HepG2 (cell line): Measurements from ENCODE around the gene CALR. TPM values are rescaled to one million over a fixed set of nuclear protein-coding genes. Genes with fewer than 3 reads are reported as not detected.
A peak's percentile ranks its signal among the peaks of the same experiment; 100 is the strongest.

ENCODE experiments used
- DZIP1 ChIP-seq: sonication (generic); formaldehyde crosslinking; IDR thresholded peaks from 2 replicates; pipeline ENCODE4 v1.5.0; 2020; ENCODE audit warnings: mild to moderate bottlenecking, missing genetic modification reagents
- HES4 ChIP-seq: sonication (generic); formaldehyde crosslinking; IDR thresholded peaks from 2 replicates; pipeline ENCODE4 v1.9.0; 2021; ENCODE audit warnings: mild to moderate bottlenecking, missing genetic modification reagents, borderline replicate concordance
- ISX ChIP-seq: sonication (generic); formaldehyde crosslinking; conservative IDR thresholded peaks from 2 replicates; pipeline ENCODE4 v1.5.0; 2020; ENCODE audit warnings: missing genetic modification reagents
- KDM3A ChIP-seq: IDR thresholded peaks from 2 replicates; pipeline ENCODE4 v1.6.1; 2018; ENCODE audit warnings: low read depth, missing compliant biosample characterization
- MBNL3 ChIP-seq: fragments of 250-450 bp; sonication (Bioruptor Pico); conservative IDR thresholded peaks from 2 replicates; pipeline ENCODE4 v1.8.0; 2022; ENCODE audit warnings: mild to moderate bottlenecking, inconsistent platforms
- MTF2 ChIP-seq: sonication (generic); formaldehyde crosslinking; IDR thresholded peaks from 2 replicates; pipeline ENCODE4 v1.5.0; 2020; ENCODE audit warnings: missing genetic modification reagents, borderline replicate concordance
- SALL2 ChIP-seq: sonication (generic); formaldehyde crosslinking; IDR thresholded peaks from 2 replicates; pipeline ENCODE4 v1.8.1; 2023; ENCODE audit warnings: mild to moderate bottlenecking, missing genetic modification reagents, inconsistent platforms
- SNAPC5 ChIP-seq: sonication (generic); formaldehyde crosslinking; IDR thresholded peaks from 2 replicates; pipeline ENCODE4 v1.8.1; 2023; ENCODE audit warnings: mild to moderate bottlenecking, missing genetic modification reagents, borderline replicate concordance
- SP140L ChIP-seq: sonication (generic); formaldehyde crosslinking; IDR thresholded peaks from 2 replicates; pipeline ENCODE4 v1.4.0; 2020; ENCODE audit warnings: missing genetic modification reagents, borderline replicate concordance
- SRSF4 ChIP-seq: fragments of 200-400 bp; formaldehyde crosslinking; IDR thresholded peaks from one replicate; pipeline ENCODE4 v1.6.1; 2018; ENCODE audit warnings: mild to moderate bottlenecking, low read depth, low read length, moderate library complexity; ENCODE audit not compliant: poor library complexity, severe bottlenecking
- THAP8 ChIP-seq: sonication (generic); formaldehyde crosslinking; IDR thresholded peaks from 2 replicates; pipeline ENCODE4 v1.5.1; 2020; ENCODE audit warnings: missing genetic modification reagents, mild to moderate bottlenecking, borderline replicate concordance
- TOPORS ChIP-seq: sonication (generic); formaldehyde crosslinking; IDR thresholded peaks from 2 replicates; pipeline ENCODE4 v1.8.0; 2023; ENCODE audit warnings: mild to moderate bottlenecking, missing genetic modification reagents
- USF2 ChIP-seq, 2 experiments: sonication (generic) in 1 of 2; formaldehyde crosslinking in 1 of 2; IDR thresholded peaks; 2 replicates each; pipeline versions ENCODE4 v1.5.1 to v1.6.1; 2011 to 2020; ENCODE audit warnings: borderline replicate concordance in 1 of 2, low read depth in 1 of 2, low read length in 1 of 2, mild to moderate bottlenecking in 1 of 2, missing genetic modification reagents in 1 of 2, moderate library complexity in 1 of 2
- ZBTB21 ChIP-seq: sonication (generic); formaldehyde crosslinking; IDR thresholded peaks from 2 replicates; pipeline ENCODE4 v1.4.0; 2020; ENCODE audit warnings: missing genetic modification reagents
- ZBTB49 ChIP-seq: sonication (generic); formaldehyde crosslinking; IDR thresholded peaks from 2 replicates; pipeline ENCODE4 v1.4.0; 2020; ENCODE audit warnings: missing genetic modification reagents, borderline replicate concordance
- ZNF274 ChIP-seq: sonication (generic); formaldehyde crosslinking; IDR thresholded peaks from 2 replicates; pipeline ENCODE4 v1.5.1; 2020; ENCODE audit warnings: mild to moderate bottlenecking, missing genetic modification reagents
- ZNF354B ChIP-seq: sonication (generic); formaldehyde crosslinking; IDR thresholded peaks from 2 replicates; pipeline ENCODE4 v1.8.0; 2022; ENCODE audit warnings: mild to moderate bottlenecking, missing genetic modification reagents
- ZNF496 ChIP-seq: sonication (generic); formaldehyde crosslinking; IDR thresholded peaks from 2 replicates; pipeline ENCODE4 v1.8.1; 2023; ENCODE audit warnings: mild to moderate bottlenecking, moderate library complexity, missing genetic modification reagents; ENCODE audit not compliant: insufficient replicate concordance
- ZNF746 ChIP-seq: sonication (generic); formaldehyde crosslinking; IDR thresholded peaks from 2 replicates; pipeline ENCODE4 v1.8.0; 2022; ENCODE audit warnings: mild to moderate bottlenecking, missing genetic modification reagents
- ZNF777 ChIP-seq: sonication (generic); formaldehyde crosslinking; IDR thresholded peaks from 2 replicates; pipeline ENCODE4 v1.4.0; 2020; ENCODE audit warnings: missing genetic modification reagents
- polyA plus RNA-seq, 8 experiments: library from polyadenylated mRNA; depleted of rRNA in 3 of 8; stranded (reverse) in 7 of 8; unstranded in 1 of 8; fragments of >200 nt; fragmentation: Illumina TruSeq in 4 of 8; extraction: Trizol in 4 of 8; gene quantifications; 2 replicates each; pipeline versions ENCODE4 v1.2.1 to v1.2.3, GENCODE V29; 2011 to 2016; ENCODE audit warnings: low read depth in 4 of 8, missing spikeins in 1 of 8, mixed read lengths in 1 of 8; ENCODE audit not compliant: insufficient read depth in 1 of 8
- total RNA-seq, 5 experiments: library from RNA; depleted of rRNA; stranded (reverse); fragments of >200 nt; fragmentation: Illumina TruSeq; extraction: Trizol; gene quantifications; 2 replicates each; pipeline ENCODE4 v1.2.3, GENCODE V29; 2016; ENCODE audit warnings: low read depth in 1 of 5

The CALR gene
- total and polyA plus RNA-seq, 2 of the 13 experiments (the other 11 are each of a cell fraction or from before 2014, with no cell fraction given): 898 to 934 TPM

- TF ChIP-seq ZNF496 (CRISPR knock-in tag) (no peak), MBNL3 (CRISPR knock-in tag) (no peak), HES4 (CRISPR knock-in tag) (0 out of 2 replicates have a peak, but pooled peaks have one; percentile 37), SP140L (CRISPR knock-in tag) (peak; percentile 80; the same call in 1 of the 2 replicates), THAP8 (no peak), DZIP1 (no peak), MTF2 (CRISPR knock-in tag) (peak; percentile 67; the same call in 1 of the 2 replicates), KDM3A (CRISPR knock-in tag) (0 out of 2 replicates have a peak, but pooled peaks have one; percentile 7), ZNF354B (CRISPR knock-in tag) (no peak), SNAPC5 (CRISPR knock-in tag) (no peak), ZNF274 (CRISPR knock-in tag) (no peak; the same call in 1 of the 2 replicates), ZNF746 (no peak), ZBTB49 (CRISPR knock-in tag) (no peak), USF2 (IDR thresholded peaks at IDR 0.05; ENCODE audit: low read depth, low read length) (peak; percentile 84), USF2 (CRISPR knock-in tag; IDR thresholded peaks at IDR 0.05; ENCODE audit: borderline replicate concordance) (peak; percentile 94; the same call in 1 of the 2 replicates), SRSF4 (no peak), TOPORS (CRISPR knock-in tag) (no peak), SALL2 (CRISPR knock-in tag) (peak; percentile 78), ZBTB21 (CRISPR knock-in tag) (0 out of 2 replicates have a peak, but pooled peaks have one; percentile 22), ISX (CRISPR knock-in tag) (peak; percentile 46; the same call in 1 of the 2 replicates), ZNF777 (CRISPR knock-in tag) (peak; percentile 98)
Observed at GRCh38 chr19:12937927-12938778, at the start of gene CALR (continued).
